ENCODE results near the gene RACGAP1.
A peak's percentile ranks its signal among the peaks of the same experiment; 100 is the strongest.

RACGAP1 gene

GRCh38 chr12:49953961-49954846, 71.1 kb downstream of the RACGAP1 start:
- no peak for DNase-seq

GRCh38 chr12:49953151-49953550, 72.1 kb downstream of the RACGAP1 start:
- DNase-seq, result no peak

GRCh38 chr12:49952391-49953055, 72.8 kb downstream of the RACGAP1 start:
- no peak for DNase-seq

- no peak for DNase-seq
Observed at GRCh38 chr12:49951411-49952240, 73.7 kb downstream of the RACGAP1 start.

DNA sequence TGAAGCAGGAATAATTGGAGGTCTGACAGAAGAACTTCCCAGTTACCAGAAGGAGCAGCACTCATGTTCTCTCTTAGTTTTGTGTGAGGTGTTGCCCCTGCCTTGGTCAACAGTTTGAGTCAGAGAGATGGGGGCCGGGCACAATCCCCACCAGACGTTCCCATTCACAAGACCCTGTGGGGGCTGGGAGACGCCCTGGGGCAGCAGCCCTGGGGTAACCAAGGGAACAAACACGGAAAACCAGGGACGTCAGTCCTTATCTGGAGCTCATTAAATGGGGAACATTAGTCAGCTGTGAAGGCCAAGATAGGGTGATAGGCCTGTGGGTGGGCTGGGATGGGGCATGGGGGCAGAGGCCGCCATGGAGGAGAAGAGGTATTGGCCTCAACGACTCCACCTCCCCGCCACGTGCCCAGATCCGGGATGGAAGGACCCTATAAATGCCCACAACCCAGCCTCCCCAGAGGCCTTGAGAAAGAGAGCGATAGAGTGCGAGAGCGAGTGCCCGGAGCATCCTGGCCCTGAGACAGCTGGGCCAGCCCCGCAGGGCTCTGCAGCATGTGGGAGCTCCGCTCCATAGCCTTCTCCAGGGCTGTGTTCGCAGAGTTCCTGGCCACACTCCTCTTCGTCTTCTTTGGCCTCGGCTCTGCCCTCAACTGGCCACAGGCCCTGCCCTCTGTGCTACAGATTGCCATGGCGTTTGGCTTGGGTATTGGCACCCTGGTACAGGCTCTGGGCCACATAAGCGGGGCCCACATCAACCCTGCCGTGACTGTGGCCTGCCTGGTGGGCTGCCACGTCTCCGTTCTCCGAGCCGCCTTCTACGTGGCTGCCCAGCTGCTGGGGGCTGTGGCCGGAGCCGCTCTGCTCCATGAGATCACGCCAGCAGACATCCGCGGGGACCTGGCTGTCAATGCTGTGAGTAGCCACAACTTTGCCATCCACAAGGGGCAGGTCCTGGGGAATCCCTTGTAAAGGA, 74.7 kb downstream of the RACGAP1 start, which contains the start of gene AQP2:
Gene AQP2 (plus strand): TSS at position 465 of the 979 bp plus-strand sequence. CDS start 94 bp downstream, at position 559.
- no peak for DNase-seq

DNA sequence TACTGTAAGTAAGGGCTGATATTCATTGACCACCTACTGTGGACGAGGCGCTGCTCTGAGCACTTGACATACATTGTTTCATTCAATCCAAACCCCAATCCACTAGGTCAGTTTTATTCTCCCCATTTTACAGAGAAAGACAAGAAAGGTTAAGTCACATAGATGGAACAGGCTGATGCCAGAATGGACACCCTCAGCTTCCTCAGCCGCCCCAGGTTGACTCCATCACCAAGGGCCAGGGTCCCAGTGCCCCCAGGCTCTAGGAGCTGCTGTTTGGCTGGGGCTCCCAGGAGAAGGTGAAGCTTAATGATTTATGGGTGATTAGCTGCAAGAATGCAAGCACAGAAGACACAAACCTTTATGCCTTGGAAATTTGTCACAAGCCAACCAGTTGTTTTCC, 75.4 kb downstream of the RACGAP1 start:
- DNase-seq, result no peak

- no peak for DNase-seq
Observed at GRCh38 chr12:49948866-49949845, 76.1 kb downstream of the RACGAP1 start.

DNA sequence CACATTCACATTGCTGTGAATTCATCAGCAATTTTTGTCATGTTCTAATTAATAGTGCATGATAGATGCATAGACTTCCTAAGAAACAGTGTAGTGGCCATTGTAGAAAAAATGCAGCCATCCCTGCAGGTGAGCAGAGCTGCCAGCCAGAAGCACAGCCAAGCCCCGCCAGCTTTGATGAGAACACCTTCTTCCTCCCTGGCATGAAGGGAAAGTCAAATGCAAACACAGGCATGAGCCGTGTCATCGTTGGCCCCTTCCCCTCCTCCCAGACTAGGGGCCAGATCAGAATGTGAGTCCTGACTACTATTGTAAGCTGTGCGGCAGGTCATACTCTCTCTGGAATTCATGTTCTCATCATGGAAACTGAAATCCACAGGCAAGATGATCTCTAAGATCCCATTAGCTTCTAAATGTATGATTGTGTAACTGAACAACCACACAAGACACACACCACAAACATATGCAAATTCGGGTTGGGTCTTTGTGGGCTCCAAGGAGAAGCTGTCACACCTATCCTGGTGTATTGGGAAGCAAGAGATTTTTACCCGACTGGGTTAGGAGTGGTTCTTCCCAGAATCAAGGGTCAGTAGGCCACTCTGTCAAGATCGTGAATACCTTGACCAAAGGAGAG, 77.6 kb downstream of the RACGAP1 start:
- DNase-seq, result no peak

DNA sequence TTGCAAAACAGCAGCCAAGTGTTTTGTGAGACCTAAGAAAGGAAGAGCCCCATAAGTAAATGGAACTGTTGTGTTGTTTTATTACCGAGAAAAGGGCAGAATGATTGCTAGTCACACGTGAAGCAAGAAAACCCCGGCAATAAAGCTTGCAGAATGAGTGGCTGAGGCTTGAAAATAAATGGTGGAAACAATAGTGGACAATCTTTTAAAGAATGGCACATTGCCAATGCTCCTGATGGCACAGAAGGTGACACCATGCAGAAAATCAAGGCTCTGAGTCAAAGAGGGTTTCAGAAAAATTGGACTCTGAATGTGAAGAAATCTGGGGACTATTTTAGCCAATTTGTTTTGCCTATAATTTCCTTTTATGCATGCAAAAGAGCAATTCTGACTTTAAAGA, 78.8 kb downstream of the RACGAP1 start:
- DNase-seq, result no peak

GRCh38 chr12:49946086-49946485, 79.2 kb downstream of the RACGAP1 start:
- no peak for DNase-seq

DNA sequence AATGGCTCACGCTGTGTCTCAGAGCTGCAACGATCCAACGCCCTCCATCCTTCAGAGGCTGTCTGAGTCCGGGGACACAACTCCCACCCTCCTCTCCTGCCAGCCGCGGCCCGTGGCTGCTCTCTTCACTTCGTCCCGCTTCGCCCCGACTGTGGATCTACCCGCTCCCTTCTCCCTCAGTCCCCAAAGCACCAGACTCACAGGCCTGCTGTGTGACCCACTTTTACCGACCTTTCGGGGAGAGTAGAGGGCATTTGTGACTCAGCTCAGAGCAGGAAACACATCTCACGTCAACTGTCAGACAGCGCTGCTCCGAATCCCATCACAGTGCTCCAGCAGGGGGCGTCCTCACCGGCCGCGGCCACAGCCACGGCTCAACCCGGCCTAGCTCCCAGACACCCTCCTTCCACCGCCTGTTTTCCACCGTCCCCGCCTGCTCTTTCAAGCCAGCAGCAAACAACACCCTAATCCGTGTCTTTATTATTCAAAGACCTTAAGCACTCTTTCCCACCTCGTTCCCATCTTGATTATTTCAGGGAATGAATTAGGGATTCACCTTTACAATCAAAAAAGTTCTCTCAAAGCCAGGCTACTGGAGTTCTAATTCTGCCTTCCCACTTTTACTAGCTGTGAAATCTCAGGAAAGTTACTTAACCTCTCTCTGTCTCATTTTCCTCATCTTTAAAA, 79.8 kb downstream of the RACGAP1 start:
- DNase-seq, result peak; percentile 91

GRCh38 chr12:49944718-49945117, 80.6 kb downstream of the RACGAP1 start:
- DNase-seq, result no peak

GRCh38 chr12:49944046-49944445, 81.2 kb downstream of the RACGAP1 start:
- DNase-seq, result no peak

GRCh38 chr12:49943625-49943960, 81.7 kb downstream of the RACGAP1 start:
- DNase-seq, result no peak

DNA sequence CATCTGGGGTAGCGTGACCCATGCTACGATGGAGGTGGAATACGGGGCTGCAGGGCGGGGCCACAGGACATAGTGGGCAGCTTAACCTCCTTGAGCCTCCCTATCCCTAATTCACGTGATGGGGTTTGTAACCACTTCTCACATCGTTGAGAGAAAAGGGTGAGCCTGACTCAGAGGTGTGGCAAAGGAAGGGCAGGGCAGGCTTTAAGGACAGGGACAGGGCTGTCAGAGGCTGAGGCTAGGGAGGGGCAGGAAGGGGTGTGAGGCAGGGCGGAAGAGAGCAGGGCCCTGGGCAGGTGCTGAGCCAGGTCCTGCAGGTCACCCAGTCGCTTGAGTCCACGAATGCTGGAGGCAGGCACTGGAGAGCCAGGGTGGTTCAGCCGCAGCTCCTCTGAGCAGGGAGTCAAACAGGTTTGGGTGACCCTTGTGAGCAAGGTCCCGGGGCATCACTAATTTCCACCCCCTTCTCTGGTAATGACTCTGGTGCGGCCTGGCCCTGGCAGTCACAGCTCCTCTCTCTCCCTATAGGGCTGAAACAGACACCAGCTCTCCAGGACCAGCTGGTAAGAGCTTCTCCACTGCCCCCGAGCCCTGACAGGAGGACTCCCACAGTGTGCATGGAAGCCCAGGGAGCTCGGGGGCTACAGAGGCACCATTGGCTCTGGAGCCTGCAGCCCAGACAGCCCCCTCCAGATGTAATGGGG, 82.2 kb downstream of the RACGAP1 start:
- no peak for DNase-seq

GRCh38 chr12:49942512-49942893, 82.8 kb downstream of the RACGAP1 start:
- no peak for DNase-seq

DNA sequence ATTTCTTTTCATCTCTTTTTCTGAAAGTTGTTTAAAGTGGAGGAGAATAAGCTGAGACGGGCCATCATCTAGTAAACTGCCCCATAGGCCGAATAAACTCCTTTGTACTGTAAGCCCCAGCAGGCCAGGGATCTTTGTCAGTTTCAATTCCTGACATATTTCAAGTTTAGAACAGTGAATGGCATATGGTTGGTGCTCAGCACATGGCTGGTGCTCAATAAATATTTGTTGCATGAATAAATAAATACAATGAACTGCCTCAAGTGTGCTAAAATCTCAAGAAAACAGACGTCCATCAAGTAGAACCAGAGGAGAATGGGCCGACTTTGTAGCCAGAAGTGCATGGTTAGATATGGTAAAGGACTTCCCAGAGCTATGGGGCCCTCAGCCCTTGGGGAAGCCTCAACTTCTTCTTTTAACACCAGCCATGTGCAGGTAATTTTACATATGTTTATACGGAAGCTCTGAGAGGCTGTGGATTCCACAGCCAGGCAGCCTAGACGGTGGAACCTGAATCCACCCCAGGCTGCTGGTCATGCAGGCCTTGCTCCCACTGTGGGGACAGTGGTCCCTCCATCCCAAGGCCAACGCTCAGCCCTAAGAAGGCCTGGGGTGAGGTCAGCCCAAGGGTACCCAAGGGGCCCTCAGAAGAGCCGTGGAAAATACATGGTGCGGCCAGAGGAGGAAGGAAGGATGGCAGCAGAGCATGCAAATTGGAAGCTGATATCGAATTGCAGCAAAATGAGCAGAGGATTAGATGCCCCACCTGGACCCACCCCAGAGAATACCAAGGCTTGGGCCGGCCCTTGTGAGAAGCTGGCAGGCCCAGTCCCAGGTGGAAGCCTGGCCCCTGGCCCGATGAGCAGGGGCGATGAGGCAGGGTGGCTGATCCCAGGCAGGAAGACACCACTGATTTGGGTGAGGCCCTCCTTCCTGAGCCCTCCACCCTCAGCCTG, 83.5 kb downstream of the RACGAP1 start:
- DNase-seq, result peak; percentile 53

DNA sequence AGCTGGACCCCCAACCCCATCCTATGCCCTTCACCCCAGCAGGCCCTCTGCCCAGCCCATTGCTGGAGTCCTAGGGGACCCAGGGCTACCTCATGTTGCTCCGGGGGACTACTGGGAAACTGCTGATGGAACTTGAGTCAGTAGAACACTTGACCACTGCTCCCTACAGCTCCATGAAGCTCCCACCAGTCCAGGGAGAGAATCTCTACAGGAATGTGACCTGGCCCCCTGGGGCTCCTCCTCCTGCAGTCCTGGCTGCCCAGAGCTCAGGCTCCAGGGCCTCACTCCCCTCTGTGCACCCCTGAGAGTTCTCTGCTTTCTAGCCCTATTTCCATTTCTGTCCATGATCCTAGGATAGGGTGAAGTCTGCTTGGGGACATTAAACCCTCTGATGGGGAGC, 85.6 kb downstream of the RACGAP1 start:
- no peak for DNase-seq

All from eye (tissue), 1 donor.